Glutamatergic neuron (in vitro differentiated cells): ENCODE results near the gene ABHD11. TPM values are rescaled to one million over a fixed set of nuclear protein-coding genes. Genes with fewer than 3 reads are reported as not detected.

Source experiments
- DNase-seq: peaks from one replicate; pipeline ENCODE4 v3.0.0; 2022
- H3K27ac Mint-ChIP-seq: one replicate; pipeline ENCODE4 v1.8.0; 2020; ENCODE audit warnings: mild to moderate bottlenecking, mixed read lengths, inconsistent platforms; ENCODE audit not compliant: unreplicated experiment
- H3K27me3 Mint-ChIP-seq: one replicate; pipeline ENCODE4 v1.8.0; 2020; ENCODE audit warnings: mild to moderate bottlenecking, moderate library complexity, mixed read lengths, inconsistent platforms; ENCODE audit not compliant: unreplicated experiment
- H3K36me3 Mint-ChIP-seq: one replicate; pipeline ENCODE4 v1.8.0; 2020; ENCODE audit warnings: mild to moderate bottlenecking, mixed read lengths, inconsistent platforms; ENCODE audit not compliant: unreplicated experiment
- H3K4me1 Mint-ChIP-seq: one replicate; pipeline ENCODE4 v1.8.0; 2020; ENCODE audit warnings: mild to moderate bottlenecking, low read depth, mixed read lengths, inconsistent platforms; ENCODE audit not compliant: unreplicated experiment
- H3K4me3 Mint-ChIP-seq: one replicate; pipeline ENCODE4 v1.8.0; 2020; ENCODE audit warnings: mild to moderate bottlenecking, mixed read lengths, inconsistent platforms; ENCODE audit not compliant: unreplicated experiment
- H3K9me3 Mint-ChIP-seq: one replicate; pipeline ENCODE4 v1.8.0; 2020; ENCODE audit warnings: mild to moderate bottlenecking, moderate library complexity, mixed read lengths, inconsistent platforms; ENCODE audit not compliant: unreplicated experiment
- CTCF ChIP-seq: fragments of 200-600 bp; sonication (generic); IDR thresholded peaks from one replicate; pipeline ENCODE4 v1.5.0; 2021; ENCODE audit not compliant: partially characterized antibody, unreplicated experiment
- total RNA-seq: library from RNA; stranded (reverse); fragmentation: NEBNext Ultra II Directional; extraction: Animal tissue kit (Norgen Biotek cat#: 25700); gene quantifications from one replicate; pipeline ENCODE4 v1.2.1, GENCODE V29; 2021; ENCODE audit not compliant: unreplicated experiment

ABHD11 gene
- total RNA-seq, 1 donor from 2014 or later, result 13.9 TPM

GRCh38 chr7:73742753-73743641 lies 4.4 kb upstream of the ABHD11 start:
- no peak for TF ChIP-seq CTCF
- H3K36me3 Mint-ChIP-seq, result no peaks in the 10 kb centered on the region
- peaks cover 4% of the 10 kb centered on the region for H3K9me3 Mint-ChIP-seq
- peak overlapping the region; percentile 10 for H3K4me3 Mint-ChIP-seq
- peak; percentile 58 for DNase-seq
- H3K4me1 Mint-ChIP-seq, result peaks cover 7% of the 10 kb centered on the region
- H3K27me3 Mint-ChIP-seq, result peaks cover 8% of the 10 kb centered on the region
- peak overlapping the region; percentile 2 for H3K27ac Mint-ChIP-seq

DNA sequence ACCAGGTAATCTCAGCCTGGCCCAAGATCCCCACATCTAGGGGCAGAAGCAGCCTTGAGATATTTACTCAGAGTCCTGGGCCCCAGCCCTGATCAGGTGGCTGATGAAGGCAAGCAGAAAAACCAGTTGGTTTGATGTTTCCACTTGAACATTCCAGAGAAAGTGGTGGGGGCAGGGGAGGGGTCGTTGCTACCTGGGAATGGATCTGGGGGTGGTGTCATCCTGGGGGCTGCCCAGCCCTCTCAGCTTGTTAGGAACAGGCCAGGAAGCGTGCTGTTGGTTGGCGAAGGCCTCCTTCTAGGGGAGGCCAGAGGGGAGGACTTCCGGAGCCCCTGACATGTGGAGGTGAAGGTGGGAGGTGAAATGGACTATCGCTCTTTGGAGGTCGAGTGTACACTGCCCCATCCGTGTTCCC lies 3.7 kb upstream of the ABHD11 start:
- peaks cover 6% of the 10 kb centered on the region for H3K9me3 Mint-ChIP-seq
- TF ChIP-seq CTCF, result no peak
- DNase-seq, result no peak

GRCh38 chr7:73741600-73741999 lies 3.0 kb upstream of the ABHD11 start:
- no peak overlapping the region for H3K27ac Mint-ChIP-seq
- H3K4me1 Mint-ChIP-seq, result peaks cover 7% of the 10 kb centered on the region
- peaks cover 8% of the 10 kb centered on the region for H3K27me3 Mint-ChIP-seq
- H3K36me3 Mint-ChIP-seq, result no peaks in the 10 kb centered on the region
- TF ChIP-seq CTCF, result no peak
- peaks cover 6% of the 10 kb centered on the region for H3K9me3 Mint-ChIP-seq
- no peak for DNase-seq
- no peak overlapping the region for H3K4me3 Mint-ChIP-seq

More for the DNA sequence above, 3.7 kb upstream of the ABHD11 start:
- Mint-ChIP-seq H3K4me3 (no peak overlapping the region), H3K27me3 (peaks cover 8% of the 10 kb centered on the region), H3K36me3 (no peaks in the 10 kb centered on the region), H3K27ac (no peak overlapping the region), H3K4me1 (peaks cover 7% of the 10 kb centered on the region)

GRCh38 chr7:73740771-73741170 lies 2.2 kb upstream of the ABHD11 start:
- Mint-ChIP-seq H3K36me3 (no peaks in the 10 kb centered on the region), H3K27ac (no peak overlapping the region), H3K9me3 (peaks cover 6% of the 10 kb centered on the region), H3K4me1 (peaks cover 7% of the 10 kb centered on the region), H3K4me3 (no peak overlapping the region), H3K27me3 (peaks cover 10% of the 10 kb centered on the region)
- no peak for TF ChIP-seq CTCF
- DNase-seq, result no peak

DNA sequence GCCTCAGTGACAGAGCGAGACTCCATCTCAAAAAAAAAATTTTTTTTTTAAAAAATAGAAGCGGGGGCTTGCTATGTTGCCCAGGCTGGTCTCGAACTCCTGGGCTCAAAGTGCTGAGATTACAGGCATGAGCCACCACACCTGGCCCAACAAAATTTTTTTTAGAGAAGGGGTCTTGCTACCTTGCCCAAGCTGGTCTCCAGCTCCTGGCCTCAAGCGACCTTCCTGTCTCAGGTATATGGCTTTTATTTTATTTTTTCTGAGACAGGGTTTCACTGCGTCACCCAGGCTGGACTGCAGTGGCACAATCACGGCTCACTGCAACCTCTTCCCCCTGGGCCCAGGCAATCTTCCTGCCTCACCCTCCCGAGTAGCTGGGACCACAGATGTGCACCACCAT lies 1.6 kb upstream of the ABHD11 start:
- H3K27ac Mint-ChIP-seq, result no peak overlapping the region

More for the DNA sequence above, 1.6 kb upstream of the ABHD11 start:
- Mint-ChIP-seq H3K9me3 (peaks cover 6% of the 10 kb centered on the region), H3K27me3 (peaks cover 10% of the 10 kb centered on the region), H3K4me3 (no peak overlapping the region), H3K4me1 (peaks cover 7% of the 10 kb centered on the region), H3K36me3 (no peaks in the 10 kb centered on the region)
- no peak for TF ChIP-seq CTCF
- DNase-seq, result no peak
